HepG2 (cell line): ENCODE measurements around the gene MAP3K8. TPM values are rescaled to one million over a fixed set of nuclear protein-coding genes. Genes with fewer than 3 reads are reported as not detected.

Source experiments
- ATAC-seq: fragments of 200-7000 bp; cut with Tn5 transposase; 3 replicates; pipeline ENCODE4 v1.9.1; 2020; ENCODE audit warnings: mild to moderate bottlenecking, moderate library complexity
- BruUV-seq: library from RNA; stranded (reverse); fragments of 400-500 nt; replicated peaks from 2 replicates; lab custom pipeline; 2021; lab: Mats Ljungman, UMichigan
- CTCF ChIA-PET: fragments of 300-600 bp; formaldehyde crosslinking; extraction: SDS; loops from one replicate; lab custom pipeline; 2021; ENCODE audit warnings: low total read pairs, inconsistent platforms, low intra/inter-chr PET ratio; lab: Yijun Ruan, JAX
- POLR2A ChIA-PET: fragments of 350-600 bp; sonication (Branson Sonifier 250); formaldehyde crosslinking; loops from one replicate; lab custom pipeline; 2020; ENCODE audit warnings: antibody characterized with exemption, inconsistent platforms; lab: Yijun Ruan, JAX
- DNase-seq: peaks from one replicate; pipeline ENCODE4 v3.0.0-alpha.2; 2015; ENCODE audit warnings: low spot score
- FAIRE-seq: peaks from 3 replicates; lab custom pipeline; 2011; peaks lifted over from hg19 to GRCh38; lab: Jason Lieb, UNC
- H2AFZ ChIP-seq: one replicate; pipeline ENCODE4 v1.6.1; 2011; ENCODE audit warnings: low read length, inconsistent platforms
- H3K27ac ChIP-seq: fragments of 300-600 bp; 3 replicates; pipeline ENCODE4 v1.8.0; 2011; ENCODE audit warnings: mixed run types, mild to moderate bottlenecking, mixed read lengths, low read length, inconsistent platforms; ENCODE audit not compliant: insufficient read depth; ENCODE audit errors: extremely low read length
- H3K27me3 ChIP-seq, 2 experiments: fragments of 200-600 bp in 1 of 2; 2 replicates in 1 of 2; 3 replicates in 1 of 2; pipeline versions ENCODE4 v1.6.0 to v1.8.0; 2011; ENCODE audit warnings: low read length in 2 of 2, mild to moderate bottlenecking in 2 of 2, moderate library complexity in 2 of 2, inconsistent platforms in 1 of 2; ENCODE audit not compliant: insufficient read depth in 2 of 2, control insufficient read depth in 1 of 2
- H3K36me3 ChIP-seq, 2 experiments: fragments of 200-600 bp in 1 of 2; replicated peaks in 1 of 2; 2 replicates in 1 of 2; 3 replicates in 1 of 2; pipeline versions ENCODE4 v1.5.1 to v1.8.0; 2011; ENCODE audit warnings: low read length in 2 of 2, inconsistent platforms in 1 of 2; ENCODE audit not compliant: insufficient read depth in 2 of 2, control insufficient read depth in 1 of 2
- H3K4me1 ChIP-seq: 2 replicates; pipeline ENCODE4 v1.5.1; 2012; ENCODE audit warnings: low read length, inconsistent platforms; ENCODE audit not compliant: insufficient read depth
- H3K4me2 ChIP-seq: 2 replicates; pipeline ENCODE4 v1.6.0; 2011; ENCODE audit warnings: low read depth, low read length, inconsistent platforms
- H3K4me3 ChIP-seq, 3 experiments: fragments of 200-600 bp in 1 of 3; sonication (generic), shearing (Covaris generic) in 1 of 3; replicated peaks in 1 of 3; 2 replicates each; pipeline ENCODE4 v1.5.1; 2011 to 2016; ENCODE audit warnings: low read length in 3 of 3, inconsistent platforms in 2 of 3, low read depth in 2 of 3, mild to moderate bottlenecking in 2 of 3, control low read depth in 1 of 3, mixed read lengths in 1 of 3; ENCODE audit not compliant: insufficient read depth in 1 of 3
- H3K79me2 ChIP-seq: one replicate; pipeline ENCODE4 v1.6.1; 2011; ENCODE audit warnings: low read length, inconsistent platforms; ENCODE audit not compliant: insufficient read depth
- H3K9ac ChIP-seq: 2 replicates; pipeline ENCODE4 v1.6.0; 2011; ENCODE audit warnings: mild to moderate bottlenecking, low read depth, low read length, inconsistent platforms; ENCODE audit not compliant: insufficient read depth
- H3K9me3 ChIP-seq: 2 replicates; pipeline ENCODE4 v1.5.1; 2012; ENCODE audit warnings: mild to moderate bottlenecking, low read length
- H4K20me1 ChIP-seq: 2 replicates; pipeline ENCODE4 v1.6.0; 2011; ENCODE audit warnings: inconsistent platforms, mild to moderate bottlenecking, low read length, moderate library complexity; ENCODE audit not compliant: insufficient read depth
- BATF2 ChIP-seq: sonication (generic); formaldehyde crosslinking; IDR thresholded peaks from 2 replicates; pipeline ENCODE4 v1.8.0; 2022; ENCODE audit warnings: mild to moderate bottlenecking, missing genetic modification reagents, moderate library complexity
- FOXK2 ChIP-seq: fragments of 450-650 bp; IDR thresholded peaks from 2 replicates; pipeline ENCODE4 v1.6.1; 2016
- HMG20B ChIP-seq: conservative IDR thresholded peaks from 2 replicates; pipeline ENCODE4 v1.6.1; 2016; ENCODE audit warnings: missing genetic modification reagents, missing compliant biosample characterization
- ISX ChIP-seq: sonication (generic); formaldehyde crosslinking; conservative IDR thresholded peaks from 2 replicates; pipeline ENCODE4 v1.5.0; 2020; ENCODE audit warnings: missing genetic modification reagents
- MBD4 ChIP-seq: IDR thresholded peaks from 2 replicates; pipeline ENCODE4 v1.6.1; 2012; ENCODE audit warnings: low read length, inconsistent platforms, borderline replicate concordance
- MNT ChIP-seq: fragments of 450-650 bp; IDR thresholded peaks from 2 replicates; pipeline ENCODE4 v1.6.1; 2016
- NCOA2 ChIP-seq: sonication (generic); formaldehyde crosslinking; IDR thresholded peaks from 2 replicates; pipeline ENCODE4 v1.8.0; 2022; ENCODE audit warnings: inconsistent platforms
- NFAT5 ChIP-seq: sonication (generic); formaldehyde crosslinking; IDR thresholded peaks from 2 replicates; pipeline ENCODE4 v1.4.0; 2020; ENCODE audit warnings: missing genetic modification reagents
- SP2 ChIP-seq: sonication (generic); formaldehyde crosslinking; IDR thresholded peaks from 2 replicates; pipeline ENCODE4 v1.5.1; 2020; ENCODE audit warnings: mild to moderate bottlenecking, missing genetic modification reagents
- SP4 ChIP-seq: sonication (generic); formaldehyde crosslinking; IDR thresholded peaks from 2 replicates; pipeline ENCODE4 v1.8.1; 2023; ENCODE audit warnings: mild to moderate bottlenecking, missing genetic modification reagents
- TMF1 ChIP-seq: sonication (generic); formaldehyde crosslinking; IDR thresholded peaks from 2 replicates; pipeline ENCODE4 v1.8.1; 2022; ENCODE audit warnings: low read depth, missing genetic modification reagents
- XBP1 ChIP-seq: sonication (generic); formaldehyde crosslinking; IDR thresholded peaks from 2 replicates; pipeline ENCODE4 v1.5.0; 2020; ENCODE audit warnings: missing genetic modification reagents
- ZNF24 ChIP-seq: fragments of 450-650 bp; IDR thresholded peaks from 2 replicates; pipeline ENCODE4 v1.6.1; 2017; ENCODE audit warnings: antibody characterized with exemption, mild to moderate bottlenecking
- ZNF557 ChIP-seq: sonication (generic); formaldehyde crosslinking; IDR thresholded peaks from 2 replicates; pipeline ENCODE4 v1.4.0; 2020; ENCODE audit warnings: missing genetic modification reagents
- ZNF678 ChIP-seq: sonication (generic); formaldehyde crosslinking; IDR thresholded peaks from 2 replicates; pipeline ENCODE4 v1.4.0; 2020; ENCODE audit warnings: mild to moderate bottlenecking, missing genetic modification reagents
- WGBS: methylation state at CpG from one replicate; pipeline ENCODE4 v1.1.6; 2017; ENCODE audit warnings: low lambda C conversion rate; 5-methylcytosine and 5-hydroxymethylcytosine counted together
- in situ Hi-C: cut with HindIII; loops from 2 replicates; pipeline ENCODE4 v1.10.0; 2017; ENCODE audit warnings: low pct_unique_long_range_greater_than_20kb; ENCODE audit not compliant: extremely low pct_ligation_motif_present
- intact Hi-C: fragments of 100-400 bp; cut with micrococcal nuclease; formaldehyde crosslinking; loops from one replicate; pipeline ENCODE4 v1.10.0; 2022; ENCODE audit not compliant: unreplicated experiment
- polyA plus RNA-seq, 8 experiments: library from polyadenylated mRNA; depleted of rRNA in 3 of 8; stranded (reverse) in 7 of 8; unstranded in 1 of 8; fragments of >200 nt; fragmentation: Illumina TruSeq in 4 of 8; extraction: Trizol in 4 of 8; gene quantifications; 2 replicates each; pipeline versions ENCODE4 v1.2.1 to v1.2.3, GENCODE V29; 2011 to 2016; ENCODE audit warnings: low read depth in 4 of 8, missing spikeins in 1 of 8, mixed read lengths in 1 of 8; ENCODE audit not compliant: insufficient read depth in 1 of 8
- total RNA-seq, 5 experiments: library from RNA; depleted of rRNA; stranded (reverse); fragments of >200 nt; fragmentation: Illumina TruSeq; extraction: Trizol; gene quantifications; 2 replicates each; pipeline ENCODE4 v1.2.3, GENCODE V29; 2016; ENCODE audit warnings: low read depth in 1 of 5

The MAP3K8 gene
- total and polyA plus RNA-seq, 2 of the 13 experiments (the other 11 are each of a cell fraction or from before 2014, with no cell fraction given), result 19.3 to 37.9 TPM

- no peak for TF ChIP-seq NFAT5 (CRISPR knock-in tag)
- no peak for TF ChIP-seq MBD4
- TF ChIP-seq ISX (CRISPR knock-in tag), result no peak
- no peak for TF ChIP-seq MNT
- no peak for TF ChIP-seq ZNF24
Observed at GRCh38 chr10:30489346-30489745, 55.4 kb downstream of the MAP3K8 start (continued).

GRCh38 chr10:30490289-30491000 is 56.5 kb downstream of the MAP3K8 start:
- intact Hi-C loops, result no loop called here
- Histone ChIP-seq H3K36me3 (no peaks in the 10 kb centered on the region), H3K4me3 (no peak overlapping the region), H3K4me1 (peaks cover 41% of the 10 kb centered on the region), H3K79me2 (no peaks in the 10 kb centered on the region), H2AFZ (no peak overlapping the region), H3K4me2 (no peak overlapping the region), H3K27ac (no peak overlapping the region), H3K9me3 (no peaks in the 10 kb centered on the region), H4K20me1 (no peaks in the 10 kb centered on the region), H3K9ac (no peak overlapping the region), H3K27me3 (no peaks in the 10 kb centered on the region)
- POLR2A ChIA-PET, result no interaction called here
- CTCF ChIA-PET, result no interaction called here
- no TSS peak for BruUV-seq
- no peak for DNase-seq
- 77% methylated on average over 9 of the region's 9 CpGs for WGBS
- FAIRE-seq, result no peak
- no peak for ATAC-seq
- in situ Hi-C loops, result no loop called here
- TF ChIP-seq ZNF557 (CRISPR knock-in tag) (no peak), ZNF678 (CRISPR knock-in tag) (no peak), NCOA2 (CRISPR knock-in tag) (no peak), SP2 (CRISPR knock-in tag) (no peak), BATF2 (no peak), FOXK2 (no peak), XBP1 (CRISPR knock-in tag) (no peak), SP4 (CRISPR knock-in tag) (no peak), HMG20B (CRISPR knock-in tag) (no peak), TMF1 (no peak)
